ENCODE results near the gene PTPN20.

DNA sequence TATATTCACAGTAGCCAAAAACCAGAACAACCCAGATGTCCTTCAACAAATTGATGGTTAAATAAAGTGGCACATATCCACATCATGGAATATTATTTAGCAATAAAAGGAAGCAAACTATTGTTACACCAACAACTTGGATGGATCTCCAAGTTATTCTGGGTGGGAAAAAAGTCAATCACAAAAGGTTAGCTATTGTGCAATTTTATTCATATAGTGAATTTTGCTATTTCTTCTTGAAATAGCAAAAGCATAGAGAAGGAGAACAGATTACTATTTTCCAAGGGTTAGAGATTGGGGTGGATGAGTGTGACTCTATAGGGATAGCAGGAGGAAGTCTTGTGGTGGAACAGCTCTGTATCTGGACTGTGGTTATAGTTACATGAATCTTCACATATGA, 87.0 kb downstream of the PTPN20 start:
- TF ChIP-seq, protein P1, sequence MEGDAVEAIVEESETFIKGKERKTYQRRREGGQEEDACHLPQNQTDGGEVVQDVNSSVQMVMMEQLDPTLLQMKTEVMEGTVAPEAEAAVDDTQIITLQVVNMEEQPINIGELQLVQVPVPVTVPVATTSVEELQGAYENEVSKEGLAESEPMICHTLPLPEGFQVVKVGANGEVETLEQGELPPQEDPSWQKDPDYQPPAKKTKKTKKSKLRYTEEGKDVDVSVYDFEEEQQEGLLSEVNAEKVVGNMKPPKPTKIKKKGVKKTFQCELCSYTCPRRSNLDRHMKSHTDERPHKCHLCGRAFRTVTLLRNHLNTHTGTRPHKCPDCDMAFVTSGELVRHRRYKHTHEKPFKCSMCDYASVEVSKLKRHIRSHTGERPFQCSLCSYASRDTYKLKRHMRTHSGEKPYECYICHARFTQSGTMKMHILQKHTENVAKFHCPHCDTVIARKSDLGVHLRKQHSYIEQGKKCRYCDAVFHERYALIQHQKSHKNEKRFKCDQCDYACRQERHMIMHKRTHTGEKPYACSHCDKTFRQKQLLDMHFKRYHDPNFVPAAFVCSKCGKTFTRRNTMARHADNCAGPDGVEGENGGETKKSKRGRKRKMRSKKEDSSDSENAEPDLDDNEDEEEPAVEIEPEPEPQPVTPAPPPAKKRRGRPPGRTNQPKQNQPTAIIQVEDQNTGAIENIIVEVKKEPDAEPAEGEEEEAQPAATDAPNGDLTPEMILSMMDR (IDR thresholded peaks at IDR 0.05) = no peak
- no peak for TF ChIP-seq KDM1A (IDR thresholded peaks at IDR 0.05; ENCODE audit: low read depth)
- TF ChIP-seq POLR2A (IDR thresholded peaks at IDR 0.05; ENCODE audit: low read length) = no peak
- no peak for TF ChIP-seq JUNB (IDR thresholded peaks at IDR 0.05)
- TF ChIP-seq, protein P2, sequence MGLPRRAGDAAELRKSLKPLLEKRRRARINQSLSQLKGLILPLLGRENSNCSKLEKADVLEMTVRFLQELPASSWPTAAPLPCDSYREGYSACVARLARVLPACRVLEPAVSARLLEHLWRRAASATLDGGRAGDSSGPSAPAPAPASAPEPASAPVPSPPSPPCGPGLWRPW (IDR thresholded peaks at IDR 0.05) = no peak
- TF ChIP-seq ESRRA (IDR thresholded peaks at IDR 0.05; ENCODE audit: borderline replicate concordance, low read length) = no peak
- no peak for TF ChIP-seq FOSL2 (IDR thresholded peaks at IDR 0.05)
- TF ChIP-seq FOSL2 (CRISPR knock-in tag; IDR thresholded peaks at IDR 0.05) = no peak
- TF ChIP-seq, protein P3, sequence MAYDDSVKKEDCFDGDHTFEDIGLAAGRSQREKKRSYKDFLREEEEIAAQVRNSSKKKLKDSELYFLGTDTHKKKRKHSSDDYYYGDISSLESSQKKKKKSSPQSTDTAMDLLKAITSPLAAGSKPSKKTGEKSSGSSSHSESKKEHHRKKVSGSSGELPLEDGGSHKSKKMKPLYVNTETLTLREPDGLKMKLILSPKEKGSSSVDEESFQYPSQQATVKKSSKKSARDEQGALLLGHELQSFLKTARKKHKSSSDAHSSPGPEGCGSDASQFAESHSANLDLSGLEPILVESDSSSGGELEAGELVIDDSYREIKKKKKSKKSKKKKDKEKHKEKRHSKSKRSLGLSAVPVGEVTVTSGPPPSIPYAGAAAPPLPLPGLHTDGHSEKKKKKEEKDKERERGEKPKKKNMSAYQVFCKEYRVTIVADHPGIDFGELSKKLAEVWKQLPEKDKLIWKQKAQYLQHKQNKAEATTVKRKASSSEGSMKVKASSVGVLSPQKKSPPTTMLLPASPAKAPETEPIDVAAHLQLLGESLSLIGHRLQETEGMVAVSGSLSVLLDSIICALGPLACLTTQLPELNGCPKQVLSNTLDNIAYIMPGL (CRISPR knock-in tag; IDR thresholded peaks at IDR 0.05; ENCODE audit: borderline replicate concordance) = no peak
- TF ChIP-seq RAD21 (conservative IDR thresholded peaks at IDR 0.05 in 1 of 2, IDR thresholded peaks at IDR 0.05 in 1 of 2) = no peak
- no peak for TF ChIP-seq MAZ (IDR thresholded peaks at IDR 0.05; ENCODE audit: borderline replicate concordance, low read depth, low read length)
